ENCODE data around the gene BCL3. TPM values are rescaled to one million over a fixed set of nuclear protein-coding genes. Genes with fewer than 3 reads are reported as not detected.
A peak's percentile ranks its signal among the peaks of the same experiment; 100 is the strongest.
"Not testable (repeated sequence)": the region's sequence is repeated elsewhere in the genome, so short reads cannot be mapped to it uniquely, and the experiment has no call there.

Gene BCL3
- total RNA-seq, 1 donor from 2014 or later: 11.8 TPM

DNA sequence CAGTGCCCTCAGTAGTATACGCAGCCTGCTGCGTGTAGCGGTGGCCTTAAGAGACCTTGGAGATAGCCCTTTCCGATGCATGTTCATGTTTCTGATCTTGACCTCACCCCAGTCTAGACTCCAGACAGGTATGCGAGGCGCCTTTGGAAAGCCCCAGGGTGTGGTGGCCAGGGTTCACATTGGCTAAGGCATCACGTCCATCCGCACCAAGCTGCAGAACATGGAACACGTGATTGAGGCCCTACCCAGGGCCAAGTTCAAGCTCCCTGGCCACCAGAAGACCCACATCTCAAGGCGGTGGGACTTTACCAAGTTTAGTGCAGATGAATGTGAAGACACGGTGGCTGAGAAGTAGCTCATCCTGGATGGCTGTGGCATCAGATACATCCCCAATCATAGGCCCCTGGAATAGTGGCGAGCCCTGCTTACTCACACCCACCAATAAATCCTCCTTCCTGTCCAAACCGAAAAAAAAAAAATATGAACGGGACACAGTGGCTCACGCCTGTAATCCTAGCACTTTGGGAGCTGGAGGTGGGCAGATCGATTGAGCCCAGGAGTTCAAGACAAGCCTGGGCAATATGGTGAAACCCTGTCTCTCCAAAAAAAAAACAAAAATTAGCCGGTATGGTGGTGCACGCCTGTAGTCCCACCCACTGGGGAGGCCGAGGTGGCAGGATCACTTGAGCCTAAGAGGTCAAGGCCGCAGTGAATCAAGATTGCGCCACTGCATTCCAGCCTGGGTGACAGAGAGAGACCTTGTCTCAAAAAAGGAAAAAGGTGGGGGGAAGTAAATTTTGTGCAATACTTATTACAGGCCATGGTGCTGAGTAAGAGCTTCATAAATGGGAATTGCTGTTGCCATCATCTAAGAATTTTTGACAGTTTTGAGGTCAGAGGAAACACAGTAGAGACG lies 16.8 kb downstream of the BCL3 start:
- H3K27ac Mint-ChIP-seq (ENCODE audit: unreplicated experiment): peak overlapping the region; percentile 20
- TF ChIP-seq, protein P1, sequence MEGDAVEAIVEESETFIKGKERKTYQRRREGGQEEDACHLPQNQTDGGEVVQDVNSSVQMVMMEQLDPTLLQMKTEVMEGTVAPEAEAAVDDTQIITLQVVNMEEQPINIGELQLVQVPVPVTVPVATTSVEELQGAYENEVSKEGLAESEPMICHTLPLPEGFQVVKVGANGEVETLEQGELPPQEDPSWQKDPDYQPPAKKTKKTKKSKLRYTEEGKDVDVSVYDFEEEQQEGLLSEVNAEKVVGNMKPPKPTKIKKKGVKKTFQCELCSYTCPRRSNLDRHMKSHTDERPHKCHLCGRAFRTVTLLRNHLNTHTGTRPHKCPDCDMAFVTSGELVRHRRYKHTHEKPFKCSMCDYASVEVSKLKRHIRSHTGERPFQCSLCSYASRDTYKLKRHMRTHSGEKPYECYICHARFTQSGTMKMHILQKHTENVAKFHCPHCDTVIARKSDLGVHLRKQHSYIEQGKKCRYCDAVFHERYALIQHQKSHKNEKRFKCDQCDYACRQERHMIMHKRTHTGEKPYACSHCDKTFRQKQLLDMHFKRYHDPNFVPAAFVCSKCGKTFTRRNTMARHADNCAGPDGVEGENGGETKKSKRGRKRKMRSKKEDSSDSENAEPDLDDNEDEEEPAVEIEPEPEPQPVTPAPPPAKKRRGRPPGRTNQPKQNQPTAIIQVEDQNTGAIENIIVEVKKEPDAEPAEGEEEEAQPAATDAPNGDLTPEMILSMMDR (IDR thresholded peaks at IDR 0.05): no peak
- H3K36me3 Mint-ChIP-seq (ENCODE audit: low read depth): no peaks in the 10 kb centered on the region
- peaks cover 4% of the 10 kb centered on the region for H3K9me3 Mint-ChIP-seq (ENCODE audit: low read depth)
- no peaks in the 10 kb centered on the region for H3K27me3 Mint-ChIP-seq (ENCODE audit: low read depth)
- no peak overlapping the region for H3K4me3 Mint-ChIP-seq (ENCODE audit: unreplicated experiment)
- H3K4me1 Mint-ChIP-seq (ENCODE audit: low read depth): peaks cover 1% of the 10 kb centered on the region
- DNase-seq (ENCODE audit: low spot score): no peak

DNA sequence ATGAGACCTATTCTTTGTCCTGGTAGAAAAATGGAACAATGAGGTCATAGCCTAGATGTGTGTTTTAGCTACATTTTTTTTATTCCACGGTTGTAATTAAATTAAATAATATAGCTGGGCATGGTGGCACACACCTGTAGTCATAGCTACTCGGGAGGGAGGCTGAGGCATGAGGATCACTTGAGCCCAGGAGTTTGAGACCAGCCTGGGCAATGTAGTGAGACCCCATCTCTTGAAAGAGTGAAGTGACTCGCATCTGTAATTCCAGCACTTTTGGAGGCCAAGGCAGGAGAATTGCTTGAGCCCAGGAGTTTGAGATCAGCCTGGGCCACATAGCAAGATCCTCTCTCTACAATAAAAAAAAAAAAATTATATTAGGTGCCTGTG lies 17.4 kb downstream of the BCL3 start:
- no peaks in the 10 kb centered on the region for H3K27me3 Mint-ChIP-seq (ENCODE audit: low read depth)
- DNase-seq (ENCODE audit: low spot score): no peak
- TF ChIP-seq, protein P1 (IDR thresholded peaks at IDR 0.05): no peak
- no peak overlapping the region for H3K4me3 Mint-ChIP-seq (ENCODE audit: unreplicated experiment)
- H3K4me1 Mint-ChIP-seq (ENCODE audit: low read depth): peaks cover 8% of the 10 kb centered on the region
- no peak overlapping the region for H3K27ac Mint-ChIP-seq (ENCODE audit: unreplicated experiment)
- no peaks in the 10 kb centered on the region for H3K36me3 Mint-ChIP-seq (ENCODE audit: low read depth)
- peaks cover 4% of the 10 kb centered on the region for H3K9me3 Mint-ChIP-seq (ENCODE audit: low read depth)

DNA sequence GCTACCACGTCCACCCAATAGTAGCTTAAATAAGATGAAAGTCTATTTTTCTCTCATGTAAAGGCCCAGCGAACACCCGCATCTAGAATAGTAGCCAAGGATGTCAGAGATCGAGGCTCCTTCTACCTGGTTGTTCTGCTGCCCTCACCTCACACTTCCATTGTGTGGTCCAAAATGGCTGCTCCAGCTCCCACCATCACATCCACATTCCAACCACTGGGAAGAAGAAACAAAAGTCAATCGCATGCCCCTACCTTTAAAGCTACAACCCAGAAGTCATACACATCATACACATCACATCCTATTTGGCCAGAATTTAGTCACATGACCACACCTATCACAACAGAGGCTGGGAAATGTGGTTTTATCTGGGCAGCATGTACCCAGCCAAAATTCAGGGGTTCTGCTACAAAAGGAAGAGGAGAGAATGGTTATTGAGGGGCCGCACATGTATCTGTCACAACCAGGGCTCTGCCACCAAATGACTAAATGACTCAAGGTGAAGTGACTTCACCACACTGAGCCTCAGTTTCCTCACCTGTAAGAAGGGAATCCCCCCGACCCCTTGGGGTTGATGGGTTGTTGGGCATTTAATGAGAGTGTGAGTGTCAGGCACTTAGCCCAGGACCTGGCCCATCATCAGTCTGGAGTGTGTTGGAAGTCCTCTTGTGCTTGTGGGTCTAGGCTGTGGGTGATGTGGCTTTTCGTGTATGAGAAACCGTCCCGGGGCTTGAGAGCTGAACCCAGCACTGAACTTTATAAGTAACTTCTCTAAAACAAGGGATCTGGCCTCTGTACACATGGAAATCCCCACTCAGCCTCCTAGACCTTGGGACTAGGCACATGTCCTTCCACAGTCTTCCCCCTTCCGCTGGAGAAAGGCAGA lies 19.0 kb downstream of the BCL3 start:
- TF ChIP-seq, protein P1 (IDR thresholded peaks at IDR 0.05): no peak
- Mint-ChIP-seq H3K4me3 (ENCODE audit: unreplicated experiment) (no peak overlapping the region), H3K27ac (ENCODE audit: unreplicated experiment) (no peak overlapping the region), H3K27me3 (ENCODE audit: low read depth) (no peaks in the 10 kb centered on the region), H3K4me1 (ENCODE audit: low read depth) (peaks cover 8% of the 10 kb centered on the region), H3K9me3 (ENCODE audit: low read depth) (peaks cover 4% of the 10 kb centered on the region), H3K36me3 (ENCODE audit: low read depth) (no peaks in the 10 kb centered on the region)
- no peak for DNase-seq (ENCODE audit: low spot score)

DNA sequence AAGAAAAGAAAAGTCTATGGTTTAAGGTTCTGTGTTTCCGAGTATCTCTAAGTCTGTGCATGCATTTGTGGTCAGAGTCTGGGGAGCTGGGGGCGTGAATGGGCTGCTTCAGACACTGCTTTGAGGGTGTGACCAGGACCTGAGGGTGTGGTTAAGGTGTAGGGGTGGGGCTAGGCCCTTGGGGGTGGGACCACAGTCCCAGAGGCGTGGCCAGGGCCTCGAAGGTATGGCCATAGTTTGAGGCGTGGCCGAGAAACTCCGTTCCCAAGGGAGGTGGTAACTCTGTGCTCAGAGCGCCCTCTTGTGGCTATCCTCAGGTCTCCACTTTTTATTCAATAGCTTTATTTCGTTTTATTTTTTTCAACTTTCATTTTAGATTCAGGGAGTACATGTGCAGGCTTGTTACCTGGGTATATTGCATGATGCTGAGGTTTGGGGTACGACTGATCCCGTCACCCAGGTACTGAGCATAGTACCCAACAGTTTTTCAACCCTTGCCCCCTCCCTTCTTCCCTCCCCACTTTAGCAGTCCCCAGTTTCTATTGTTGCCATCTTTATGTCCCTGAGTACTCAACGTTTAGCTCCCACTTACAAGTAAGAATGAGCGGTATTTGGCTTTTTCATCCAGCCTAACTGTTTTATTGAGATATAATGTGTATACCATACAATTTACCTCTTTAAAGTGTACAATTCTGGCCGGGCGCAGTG lies 22.2 kb downstream of the BCL3 start:
- Mint-ChIP-seq H3K36me3 (ENCODE audit: low read depth) (no peaks in the 10 kb centered on the region), H3K4me1 (ENCODE audit: low read depth) (peaks cover 11% of the 10 kb centered on the region), H3K9me3 (ENCODE audit: low read depth) (peaks cover 4% of the 10 kb centered on the region), H3K4me3 (ENCODE audit: unreplicated experiment) (peak overlapping the region; percentile 40), H3K27ac (ENCODE audit: unreplicated experiment) (peak overlapping the region; percentile 22), H3K27me3 (ENCODE audit: low read depth) (no peaks in the 10 kb centered on the region)
- TF ChIP-seq, protein P1 (IDR thresholded peaks at IDR 0.05): peak; percentile 97
- no peak for DNase-seq (ENCODE audit: low spot score)

DNA sequence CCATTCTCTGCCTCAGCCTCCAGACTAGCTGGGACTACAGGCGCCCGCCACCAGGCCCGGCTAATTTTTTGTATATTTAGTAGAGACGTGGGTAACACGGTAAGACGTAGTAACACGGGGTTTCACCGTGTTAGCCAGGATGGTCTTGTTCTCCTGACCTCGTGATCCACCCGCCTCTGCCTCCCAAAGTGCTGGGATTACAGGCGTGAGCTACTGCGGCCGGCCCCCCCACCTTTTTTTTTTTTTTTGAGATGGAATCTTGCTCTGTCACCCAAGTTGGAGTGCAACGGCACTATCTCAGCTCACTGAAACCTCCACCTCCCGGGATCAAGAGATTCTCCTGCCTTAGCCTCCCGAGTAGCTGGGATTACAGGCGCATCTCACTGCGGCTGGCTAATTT lies 23.6 kb downstream of the BCL3 start:
- not testable (repeated sequence) for H3K27me3 Mint-ChIP-seq (ENCODE audit: low read depth); H3K4me3 Mint-ChIP-seq (ENCODE audit: unreplicated experiment); DNase-seq (ENCODE audit: low spot score); H3K27ac Mint-ChIP-seq (ENCODE audit: unreplicated experiment); H3K9me3 Mint-ChIP-seq (ENCODE audit: low read depth); H3K36me3 Mint-ChIP-seq (ENCODE audit: low read depth)
- peaks cover 11% of the 10 kb centered on the region for H3K4me1 Mint-ChIP-seq (ENCODE audit: low read depth)
